Gastroesophageal sphincter (tissue), 4 donors: ENCODE measurements around the gene SUPT5H. TPM values are rescaled to one million over a fixed set of nuclear protein-coding genes. Genes with fewer than 3 reads are reported as not detected.

Source experiments
- ATAC-seq: fragments of 150-250 bp; one replicate; pipeline ENCODE4 v1.9.1; 2016; ENCODE audit warnings: mild to moderate bottlenecking, moderate library complexity
- H3K27ac ChIP-seq, 4 donors: fragments of 200-600 bp; sonication (generic) in 3 of 4; 1 replicate in 3 of 4; 2 replicates in 1 of 4; pipeline ENCODE4 v1.5.1; 2016 to 2019
- H3K27me3 ChIP-seq: fragments of 200-600 bp; sonication (generic); one replicate; pipeline ENCODE4 v1.5.1; 2019
- H3K36me3 ChIP-seq, 2 donors: fragments of 200-600 bp; sonication (generic); one replicate each; pipeline ENCODE4 v1.5.1; 2019; ENCODE audit warnings: control low read depth in 1 of 2
- H3K4me1 ChIP-seq, 3 donors: fragments of 200-600 bp; sonication (generic); 1 replicate in 2 of 3; 2 replicates in 1 of 3; pipeline ENCODE4 v1.5.1; 2016 to 2019; ENCODE audit warnings: control low read depth in 2 of 3
- H3K4me3 ChIP-seq, 2 donors: fragments of 200-600 bp; sonication (generic); one replicate each; pipeline ENCODE4 v1.5.1; 2019; ENCODE audit warnings: mild to moderate bottlenecking in 1 of 2, moderate library complexity in 1 of 2
- H3K9me3 ChIP-seq, 3 donors: fragments of 200-600 bp; sonication (generic); one replicate each; pipeline ENCODE4 v1.5.1; 2017 to 2019; ENCODE audit warnings: control low read depth in 2 of 3
- CTCF ChIP-seq, 4 experiments: fragments of 200-600 bp in 2 of 4; fragments of 450-650 bp in 2 of 4; sonication (generic) in 1 of 4; IDR thresholded peaks; one replicate each; pipeline ENCODE4 v1.5.1; 2017 to 2019; ENCODE audit warnings: antibody characterized with exemption in 4 of 4, mild to moderate bottlenecking in 2 of 4, moderate library complexity in 2 of 4
- EP300 ChIP-seq: sonication (generic); formaldehyde crosslinking; IDR thresholded peaks from one replicate; pipeline ENCODE4 v1.6.1; 2017; ENCODE audit warnings: antibody characterized with exemption, mild to moderate bottlenecking
- POLR2A ChIP-seq, 2 donors: fragments of 450-650 bp; IDR thresholded peaks; one replicate each; pipeline ENCODE4 v1.6.1; 2017; ENCODE audit warnings: antibody characterized with exemption in 2 of 2, mild to moderate bottlenecking in 2 of 2, moderate library complexity in 1 of 2
- POLR2AphosphoS5 ChIP-seq: sonication (generic); formaldehyde crosslinking; IDR thresholded peaks from one replicate; pipeline ENCODE4 v1.6.1; 2017; ENCODE audit warnings: antibody characterized with exemption
- WGBS, 2 donors: methylation state at CpG; one replicate each; pipeline ENCODE4 v1.1.5; 2018; ENCODE audit warnings: low coverage in 1 of 2; 5-methylcytosine and 5-hydroxymethylcytosine counted together
- small RNA-seq, 4 donors: library from RNA; depleted of rRNA; stranded (forward); fragments of <200 nt; gene quantifications; one replicate each; pipeline ENCODE3, GENCODE V24; 2016
- total RNA-seq, 4 donors: library from RNA; depleted of rRNA; stranded (reverse); fragments of >200 nt; gene quantifications; one replicate each; pipeline ENCODE4 v1.1.0, GENCODE V29; 2016

Gene SUPT5H
- total RNA-seq, 4 donors from 2014 or later = 71.5 to 99.1 (median 87.0) TPM

GRCh38 chr19:39520541-39521484, 75.4 kb downstream of the SUPT5H start:
- no peak for ATAC-seq
- Histone ChIP-seq H3K4me3 (no peak overlapping the region), H3K27ac (no peak overlapping the region), H3K36me3 (peaks cover 0 to 4% of the 10 kb centered on the region in 2 donors), H3K9me3 (no peaks in the 10 kb centered on the region), H3K4me1 (peaks cover 0 to 5% (median 2%) of the 10 kb centered on the region in 3 donors), H3K27me3 (peaks cover 15% of the 10 kb centered on the region)
- no peak for TF ChIP-seq POLR2A (IDR thresholded peaks at IDR 0.05)
- TF ChIP-seq CTCF (IDR thresholded peaks at IDR 0.05) = no peak
- no peak for TF ChIP-seq EP300
- no peak for TF ChIP-seq POLR2AphosphoS5
- 73 to 83% methylated on average over 4 to 5 of the region's 8 CpGs for WGBS, 2 donors

- no peaks in the 10 kb centered on the region for H3K27me3 ChIP-seq
- H3K36me3 ChIP-seq = peaks cover 0 to 13% of the 10 kb centered on the region in 2 donors
- 79 to 90% methylated on average over 4 to 5 of the region's 8 CpGs for WGBS, 2 donors
- no peak overlapping the region for H3K4me3 ChIP-seq
- peaks cover 0 to 2% (median 0%) of the 10 kb centered on the region in 3 donors for H3K4me1 ChIP-seq
- no peaks in the 10 kb centered on the region for H3K9me3 ChIP-seq
- H3K27ac ChIP-seq = no peak overlapping the region
- ATAC-seq = no peak
- TF ChIP-seq POLR2AphosphoS5 (no peak), CTCF (IDR thresholded peaks at IDR 0.05) (no peak), POLR2A (IDR thresholded peaks at IDR 0.05) (no peak), EP300 (no peak)
These were observed 79.1 kb downstream of the SUPT5H start for GRCh38 chr19:39524495-39524894.

- no peak overlapping the region for H3K27ac ChIP-seq
These were observed 79.8 kb downstream of the SUPT5H start for GRCh38 chr19:39525205-39525604.

More at GRCh38 chr19:39525205-39525604, 79.8 kb downstream of the SUPT5H start:
- no peak for TF ChIP-seq POLR2A (IDR thresholded peaks at IDR 0.05)
- no peak for TF ChIP-seq EP300
- TF ChIP-seq POLR2AphosphoS5 = no peak
- no peak for TF ChIP-seq CTCF (IDR thresholded peaks at IDR 0.05)
- no peak for ATAC-seq
- H3K36me3 ChIP-seq = peaks cover 0 to 16% of the 10 kb centered on the region in 2 donors
- no peaks in the 10 kb centered on the region for H3K9me3 ChIP-seq
- H3K4me1 ChIP-seq = peaks cover 0 to 9% (median 0%) of the 10 kb centered on the region in 3 donors
- H3K4me3 ChIP-seq = no peak overlapping the region
- WGBS, 2 donors = 90 to 94% methylated on average over 3 of the region's 3 CpGs
- no peaks in the 10 kb centered on the region for H3K27me3 ChIP-seq

Small RNA genes lying within 50 kb of the gene (small RNA-seq; reads per million reads assigned to genes)
- 0 reads per million in 4 donors for gene MIR4530

Other genes with a start within 250 kb of the SUPT5H start
- gene NCCRP1, start 248.6 kb upstream of the SUPT5H start, total RNA-seq = 10 to 100 TPM in 1 of 4 donors, 1 to 10 TPM in 1, under 1 TPM in 2; 0.13 to 13.7 (median 2.3) TPM
- not detected for gene SYCN, start 241.3 kb upstream of the SUPT5H start, total RNA-seq
- not detected for gene IFNL3, start 200.6 kb upstream of the SUPT5H start, total RNA-seq
- gene IFNL4, start 196.7 kb upstream of the SUPT5H start, total RNA-seq = not detected
- not detected for gene IFNL2, start 177.2 kb upstream of the SUPT5H start, total RNA-seq
- gene IFNL1, start 149.2 kb upstream of the SUPT5H start, total RNA-seq = not detected
- gene LRFN1, start 124.7 kb upstream of the SUPT5H start, total RNA-seq = 1 to 10 TPM in 2 of 4 donors, under 1 TPM in 2; 0.16 to 1.5 (median 1.1) TPM
- 10 to 100 TPM in 3 of 4 donors, 1 to 10 TPM in 1; 5.2 to 19.5 (median 14.8) TPM for gene GMFG, start 109.5 kb upstream of the SUPT5H start, total RNA-seq
- gene SAMD4B, start 103.2 kb upstream of the SUPT5H start, total RNA-seq = 100 to 1,000 TPM in 1 of 4 donors, 10 to 100 TPM in 3; 68.2 to 121 (median 92.8) TPM
- gene PAF1, start 54.5 kb upstream of the SUPT5H start, total RNA-seq = 10 to 100 TPM; 32.8 to 48.0 (median 44.0) TPM
- gene MED29, start 54.2 kb upstream of the SUPT5H start, total RNA-seq = 10 to 100 TPM; 30.0 to 50.7 (median 36.4) TPM
- gene ZFP36, start 38.7 kb upstream of the SUPT5H start, total RNA-seq = 100 to 1,000 TPM in 3 of 4 donors, 10 to 100 TPM in 1; 78.6 to 276 (median 158) TPM
- gene PLEKHG2, start 32.9 kb upstream of the SUPT5H start, total RNA-seq = 10 to 100 TPM; 19.5 to 35.3 (median 23.4) TPM
- gene RPS16, start 9.6 kb upstream of the SUPT5H start, total RNA-seq = 1,000 to 10,000 TPM; 1,023 to 1,769 (median 1,110) TPM
- gene TIMM50, start 35.3 kb downstream of the SUPT5H start, total RNA-seq = 10 to 100 TPM; 50.8 to 53.5 (median 52.4) TPM
- gene DLL3, start 53.4 kb downstream of the SUPT5H start, total RNA-seq = not detected
- gene SELENOV, start 69.6 kb downstream of the SUPT5H start, total RNA-seq = not detected
- 1 to 10 TPM; 5.0 to 8.3 (median 6.5) TPM for gene EID2B, start 87.3 kb downstream of the SUPT5H start, total RNA-seq
- 10 to 100 TPM; 11.4 to 17.3 (median 14.7) TPM for gene EID2, start 94.6 kb downstream of the SUPT5H start, total RNA-seq
- gene LGALS13, start 156.9 kb downstream of the SUPT5H start, total RNA-seq = not detected
- not detected for gene LGALS16, start 210.3 kb downstream of the SUPT5H start, total RNA-seq